ENCODE measurements around the gene VASP. TPM values are rescaled to one million over a fixed set of nuclear protein-coding genes. Genes with fewer than 3 reads are reported as not detected.

The VASP gene
- total and polyA plus RNA-seq, 2 of the 13 experiments (the other 11 are each of a cell fraction or from before 2014, with no cell fraction given), result 41.8 to 67.1 TPM

- BruUV-seq (replicated peaks), result no TSS peak
- H3K79me2 ChIP-seq (ENCODE audit: insufficient read depth, low read length), result no peaks in the 10 kb centered on the region
- H2AFZ ChIP-seq (ENCODE audit: low read length), result no peak overlapping the region
- H3K36me3 ChIP-seq (replicated peaks in 1 of 2; ENCODE audit: control insufficient read depth in 1 of 2, insufficient read depth in 2 of 2, low read length in 2 of 2), result no peaks in the 10 kb centered on the region
- H3K4me3 ChIP-seq (replicated peaks in 1 of 3; ENCODE audit: insufficient read depth in 1 of 3, low read depth in 2 of 3, low read length in 3 of 3), result no peak overlapping the region
- intact Hi-C loops (cut with micrococcal nuclease; ENCODE audit: unreplicated experiment) (no loop called here), in situ Hi-C loops (cut with HindIII; ENCODE audit: extremely low pct_ligation_motif_present, low pct_unique_long_range_greater_than_20kb) (no loop called here)
- no peak overlapping the region for H3K27ac ChIP-seq (ENCODE audit: extremely low read length, insufficient read depth, low read length)
- ChIA-PET CTCF (ENCODE audit: low intra/inter-chr PET ratio, low total read pairs) (no interaction called here), POLR2A (no interaction called here)
- no peaks in the 10 kb centered on the region for H3K9me3 ChIP-seq (ENCODE audit: low read length)
- H3K27me3 ChIP-seq (ENCODE audit: control insufficient read depth in 1 of 2, insufficient read depth in 2 of 2, low read length in 2 of 2), result peaks cover 0 to 10% of the 10 kb centered on the region in 2 experiments; a peak in 1 of 5 replicates
- TF ChIP-seq ZNF207 (IDR thresholded peaks at IDR 0.05; ENCODE audit: borderline replicate concordance), result no peak
- ATAC-seq (no peak), FAIRE-seq (no peak), DNase-seq (ENCODE audit: low spot score) (no peak)
- H3K4me1 ChIP-seq (ENCODE audit: insufficient read depth, low read length), result peaks cover 40% of the 10 kb centered on the region; the same call in 1 of the 2 replicates
- WGBS (ENCODE audit: low lambda C conversion rate), result 9% methylated on average over 4 of the region's 4 CpGs
- no peaks in the 10 kb centered on the region for H4K20me1 ChIP-seq (ENCODE audit: insufficient read depth, low read length)
- no peak overlapping the region for H3K4me2 ChIP-seq (ENCODE audit: low read depth, low read length)
- H3K9ac ChIP-seq (ENCODE audit: insufficient read depth, low read depth, low read length), result no peak overlapping the region
These were observed 45.1 kb upstream of the VASP start for GRCh38 chr19:45462174-45462573.

- Histone ChIP-seq H4K20me1 (ENCODE audit: insufficient read depth, low read length) (peaks cover under 1% of the 10 kb centered on the region; the same call in 1 of the 2 replicates), H3K4me2 (ENCODE audit: low read depth, low read length) (no peak overlapping the region), H3K27me3 (ENCODE audit: control insufficient read depth in 1 of 2, insufficient read depth in 2 of 2, low read length in 2 of 2) (peaks cover 0 to 7% of the 10 kb centered on the region in 2 experiments; a peak in 1 of 5 replicates), H3K9me3 (ENCODE audit: low read length) (no peaks in the 10 kb centered on the region), H3K4me3 (replicated peaks in 1 of 3; ENCODE audit: insufficient read depth in 1 of 3, low read depth in 2 of 3, low read length in 3 of 3) (no peak overlapping the region), H3K27ac (ENCODE audit: extremely low read length, insufficient read depth, low read length) (no peak overlapping the region), H3K9ac (ENCODE audit: insufficient read depth, low read depth, low read length) (no peak overlapping the region), H3K36me3 (replicated peaks in 1 of 2; ENCODE audit: control insufficient read depth in 1 of 2, insufficient read depth in 2 of 2, low read length in 2 of 2) (no peaks in the 10 kb centered on the region), H2AFZ (ENCODE audit: low read length) (no peak overlapping the region), H3K79me2 (ENCODE audit: insufficient read depth, low read length) (no peaks in the 10 kb centered on the region), H3K4me1 (ENCODE audit: insufficient read depth, low read length) (peaks cover 40% of the 10 kb centered on the region; the same call in 1 of the 2 replicates)
- in situ Hi-C loops (cut with HindIII; ENCODE audit: extremely low pct_ligation_motif_present, low pct_unique_long_range_greater_than_20kb) (no loop called here), intact Hi-C loops (cut with micrococcal nuclease; ENCODE audit: unreplicated experiment) (no loop called here)
- ChIA-PET POLR2A (no interaction called here), CTCF (ENCODE audit: low intra/inter-chr PET ratio, low total read pairs) (no interaction called here)
- FAIRE-seq (no peak), ATAC-seq (no peak), DNase-seq (ENCODE audit: low spot score) (no peak)
- WGBS (ENCODE audit: low lambda C conversion rate), result 8% methylated on average over 4 of the region's 4 CpGs
- BruUV-seq (replicated peaks), result no TSS peak
- TF ChIP-seq FOXJ3 (CRISPR knock-in tag; IDR thresholded peaks at IDR 0.05; ENCODE audit: borderline replicate concordance) (no peak), ZNF281 (CRISPR knock-in tag; IDR thresholded peaks at IDR 0.05; ENCODE audit: borderline replicate concordance) (no peak), ZNF101 (CRISPR knock-in tag; IDR thresholded peaks at IDR 0.05; ENCODE audit: borderline replicate concordance, low read depth) (no peak), ZBTB44 (CRISPR knock-in tag; IDR thresholded peaks at IDR 0.05) (no peak), IRF9 (CRISPR knock-in tag; IDR thresholded peaks at IDR 0.05; ENCODE audit: borderline replicate concordance) (no peak), TFDP2 (CRISPR knock-in tag; IDR thresholded peaks at IDR 0.05) (no peak)
These were observed 44.0 kb upstream of the VASP start for GRCh38 chr19:45463241-45463640.
